HG03460 (cell line): ENCODE results near the gene POLG.

Experiments
- ATAC-seq: cut with Tn5 transposase; IDR thresholded peaks from one replicate; pipeline ENCODE4 v1.9.1; 2021; ENCODE audit not compliant: unreplicated experiment

The POLG gene

GRCh38 chr15:89356634-89357298 is 22.1 kb upstream of the POLG start:
- no peak for ATAC-seq

DNA sequence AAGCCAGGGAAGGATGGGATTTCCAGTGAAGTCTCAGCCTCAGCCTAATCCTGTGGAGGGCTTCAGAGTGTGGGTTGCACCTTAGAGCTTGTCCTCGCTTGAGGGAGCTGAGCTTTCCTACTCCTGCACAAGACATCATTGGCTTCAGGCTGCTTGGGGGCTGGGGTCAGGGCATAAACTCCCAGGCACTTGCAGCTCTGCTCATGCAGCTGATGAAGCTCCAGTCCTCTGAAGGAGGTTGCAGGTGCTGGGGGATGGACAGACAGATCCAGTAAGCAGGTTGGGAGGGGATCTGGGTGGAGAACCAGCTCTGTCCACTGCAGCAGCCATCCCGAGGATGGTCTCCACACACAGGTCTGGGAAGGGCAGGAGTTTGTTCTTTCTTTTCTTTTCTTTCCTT is 19.4 kb upstream of the POLG start:
- ATAC-seq: no peak

- no peak for ATAC-seq
These were observed 17.9 kb upstream of the POLG start for GRCh38 chr15:89352476-89352875.

DNA sequence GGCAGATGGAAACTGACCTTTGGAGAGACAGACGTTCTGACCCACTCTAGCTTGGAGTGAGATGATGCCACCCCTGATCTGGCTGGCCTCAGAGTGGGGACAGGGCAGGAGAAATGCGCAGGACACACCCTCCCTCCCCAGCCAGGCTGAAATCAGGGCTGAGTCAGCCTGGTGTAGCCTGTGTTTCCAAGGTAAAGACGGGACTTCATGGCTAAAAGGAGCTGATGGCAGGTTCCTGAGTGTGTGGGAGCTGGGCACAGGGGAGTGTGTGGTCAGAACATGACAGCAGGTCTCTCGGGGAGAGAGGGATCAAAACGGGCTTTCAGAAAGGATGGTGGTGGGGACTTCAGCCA is 14.6 kb upstream of the POLG start:
- ATAC-seq: no peak

- ATAC-seq: no peak
These were observed 12.1 kb upstream of the POLG start for GRCh38 chr15:89346516-89347231.

DNA sequence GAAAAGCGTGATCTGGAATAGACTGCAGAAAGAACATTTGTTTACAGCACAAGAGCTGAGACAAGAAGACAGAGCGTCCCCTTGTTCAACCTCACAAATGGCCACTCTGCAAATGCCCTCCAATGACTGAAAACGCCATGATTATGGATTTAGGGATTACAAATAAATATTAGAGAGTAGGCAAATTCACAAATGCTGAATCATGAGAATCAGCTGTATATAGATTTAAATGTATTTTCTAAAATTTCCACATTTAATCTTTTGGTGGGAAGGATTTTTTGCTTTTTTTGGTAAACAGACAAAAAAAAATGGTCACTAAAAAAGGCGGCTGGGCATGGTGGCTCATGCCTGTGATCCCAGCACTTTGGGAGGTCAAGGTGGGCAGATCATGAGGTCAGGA is 10.6 kb upstream of the POLG start:
- no peak for ATAC-seq

GRCh38 chr15:89342840-89343239 is 8.2 kb upstream of the POLG start:
- no peak for ATAC-seq

GRCh38 chr15:89341316-89342005 is 6.8 kb upstream of the POLG start:
- no peak for ATAC-seq

- no peak for ATAC-seq
These were observed 5.9 kb upstream of the POLG start for GRCh38 chr15:89340573-89340972.

GRCh38 chr15:89338036-89338435 is 3.4 kb upstream of the POLG start:
- no peak for ATAC-seq

DNA sequence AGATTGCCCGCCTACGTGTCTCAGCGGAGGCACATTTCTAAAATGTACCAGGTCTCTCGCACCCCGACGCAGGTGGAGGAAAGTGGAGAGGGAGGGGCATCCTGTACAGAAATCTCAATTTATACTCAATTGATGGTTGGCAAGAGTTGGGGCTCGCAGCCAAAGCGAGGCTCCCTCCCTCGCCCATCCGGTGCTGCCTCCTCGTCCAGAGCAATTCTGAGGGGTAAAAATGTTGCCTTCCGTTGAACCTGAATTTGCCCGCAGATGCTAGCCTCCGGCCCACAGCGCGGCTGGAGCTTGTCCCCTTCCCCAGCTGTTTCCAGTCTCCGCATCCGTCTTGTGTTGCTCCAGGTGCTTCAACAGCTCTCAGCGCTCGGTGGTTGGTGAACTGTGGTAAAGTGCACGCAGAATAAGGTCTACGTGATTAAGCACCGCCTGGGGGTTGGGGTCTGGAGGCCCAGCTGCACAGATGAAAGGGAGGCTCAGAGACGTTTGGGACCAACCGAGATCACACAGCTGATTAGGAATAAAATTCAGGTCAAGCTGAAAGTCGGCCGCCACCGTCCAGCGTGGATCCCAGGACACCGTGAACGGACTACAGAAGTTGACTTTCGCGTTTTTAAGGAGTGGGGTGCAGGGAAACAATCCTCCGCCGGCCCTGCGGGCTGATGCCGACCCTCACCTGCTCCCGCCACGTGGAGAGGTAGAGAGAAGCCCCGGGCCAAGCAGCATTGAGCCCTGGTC is 846 bp upstream of the POLG start:
- peak; percentile 0 for ATAC-seq

DNA sequence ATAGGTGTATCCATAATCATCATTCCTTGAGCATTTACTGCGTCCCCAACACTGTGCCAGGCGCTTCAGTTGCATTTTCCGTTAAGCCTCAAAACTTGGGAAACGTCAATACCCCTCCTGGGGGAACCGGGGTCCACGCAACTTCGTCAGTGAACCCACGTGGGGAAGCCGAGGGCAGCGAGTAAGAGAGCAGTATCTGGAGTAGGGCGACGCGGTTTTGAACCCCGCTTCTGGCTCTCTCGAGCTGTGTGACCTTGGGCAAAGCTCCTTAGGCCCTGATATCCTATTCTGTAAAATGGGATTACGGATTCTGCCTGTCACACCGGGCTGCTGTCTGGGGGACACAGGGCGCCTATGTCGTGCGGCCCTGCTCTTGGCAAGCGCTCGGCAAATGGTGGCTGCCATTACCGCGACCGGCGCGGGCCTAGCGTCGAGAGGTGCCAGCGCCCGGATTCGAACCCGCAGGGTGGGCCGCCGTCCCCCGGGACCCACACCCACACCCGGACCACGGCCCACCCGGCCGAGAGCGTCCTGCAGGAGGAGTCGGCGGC is 590 bp downstream of the POLG start:
- ATAC-seq: no peak

- ATAC-seq: no peak
These were observed 1.4 kb downstream of the POLG start for GRCh38 chr15:89333011-89333860.

DNA sequence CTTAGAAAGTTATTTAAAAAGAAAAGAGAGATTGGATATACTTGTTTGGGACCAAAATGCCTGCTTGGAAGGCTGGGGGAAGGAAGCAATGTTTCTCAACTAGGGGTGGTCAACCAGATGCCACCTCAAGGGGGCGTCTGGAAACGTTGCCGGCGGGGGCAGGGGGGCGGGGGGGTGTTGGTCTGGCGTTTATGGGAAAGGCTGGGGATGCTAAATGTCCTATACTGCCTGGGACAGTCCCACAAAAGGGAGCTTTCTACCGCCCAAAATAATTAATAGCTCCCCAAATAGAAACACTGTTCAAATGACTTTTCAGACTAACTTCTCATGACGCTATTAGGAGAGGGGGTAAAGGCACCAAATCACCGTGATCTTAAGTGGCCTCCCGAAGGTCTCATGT is 2.2 kb downstream of the POLG start:
- ATAC-seq: no peak

- ATAC-seq: no peak
These were observed 3.6 kb downstream of the POLG start for GRCh38 chr15:89330881-89331595.

DNA sequence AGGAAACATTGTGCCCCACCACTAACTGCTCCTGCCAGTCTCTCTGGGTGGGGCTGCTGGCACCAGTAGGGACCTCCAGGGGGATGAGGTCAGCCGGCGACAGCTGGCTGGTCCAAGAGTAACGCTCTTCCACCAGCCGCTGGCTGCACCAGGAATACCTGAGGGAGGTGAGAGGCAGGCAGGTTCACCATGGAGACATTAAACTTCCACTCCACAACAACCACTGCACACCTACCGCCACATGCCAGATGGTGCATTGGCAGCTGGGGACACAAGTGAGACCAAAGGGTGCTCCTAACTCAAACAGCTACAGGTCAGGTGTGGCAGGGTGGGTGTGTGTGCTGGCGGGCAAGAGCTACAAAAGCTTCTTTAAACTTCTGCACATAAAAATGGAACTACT is 4.5 kb downstream of the POLG start:
- ATAC-seq: no peak

GRCh38 chr15:89329329-89330084 is 5.1 kb downstream of the POLG start:
- no peak for ATAC-seq

- no peak for ATAC-seq
These were observed 6.0 kb downstream of the POLG start for GRCh38 chr15:89328398-89329254.
